Measurements from ENCODE around the gene PLD1.
"Not testable (repeated sequence)": the region's sequence is repeated elsewhere in the genome, so short reads cannot be mapped to it uniquely, and the experiment has no call there.

Gene PLD1

GRCh38 chr3:171809861-171810628, at the start of gene PLD1:
Gene PLD1, minus strand, starts transcription at chr3:171810483. Its CDS starts 72,432 bp downstream, at chr3:171738051.
- peak; percentile 57 for FAIRE-seq
- peak; percentile 71 for DNase-seq (ENCODE audit: insufficient read length, low spot score)

- DNase-seq (ENCODE audit: insufficient read length, low spot score); FAIRE-seq: not testable (repeated sequence)
Measured at GRCh38 chr3:171858770-171859169, 48.5 kb upstream of the PLD1 start.

DNA sequence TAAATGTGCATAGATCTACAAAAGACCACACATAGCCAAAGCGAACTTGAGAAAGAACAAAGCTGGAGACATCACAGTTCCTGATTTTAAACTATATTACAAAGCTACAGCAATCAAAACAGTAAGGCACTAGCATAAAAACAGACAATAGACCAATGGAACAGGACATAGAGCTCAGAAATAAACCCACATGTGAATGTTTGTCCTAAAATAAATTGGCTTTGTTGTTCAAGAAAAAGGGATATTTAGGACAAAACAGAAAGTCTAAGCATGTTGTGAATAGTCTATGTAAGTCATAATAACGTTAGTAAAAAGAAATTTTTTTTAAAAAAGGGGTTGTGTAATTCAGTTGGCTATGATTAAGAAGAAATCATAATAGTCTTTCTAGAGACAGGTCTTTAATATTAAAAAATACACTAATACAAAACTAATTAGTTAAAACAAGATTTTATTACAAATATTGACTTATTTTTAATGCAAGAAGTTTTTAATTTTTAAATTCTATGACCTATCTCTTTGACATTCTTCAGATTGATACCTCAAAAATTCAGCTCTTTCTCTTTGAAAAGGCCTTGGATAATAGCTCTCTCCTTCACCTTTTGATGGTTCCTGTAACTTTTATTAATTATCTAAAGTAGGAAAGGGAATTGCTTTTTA, 44.5 kb upstream of the PLD1 start:
- FAIRE-seq: no peak
- no peak for DNase-seq (ENCODE audit: insufficient read length, low spot score)

DNA sequence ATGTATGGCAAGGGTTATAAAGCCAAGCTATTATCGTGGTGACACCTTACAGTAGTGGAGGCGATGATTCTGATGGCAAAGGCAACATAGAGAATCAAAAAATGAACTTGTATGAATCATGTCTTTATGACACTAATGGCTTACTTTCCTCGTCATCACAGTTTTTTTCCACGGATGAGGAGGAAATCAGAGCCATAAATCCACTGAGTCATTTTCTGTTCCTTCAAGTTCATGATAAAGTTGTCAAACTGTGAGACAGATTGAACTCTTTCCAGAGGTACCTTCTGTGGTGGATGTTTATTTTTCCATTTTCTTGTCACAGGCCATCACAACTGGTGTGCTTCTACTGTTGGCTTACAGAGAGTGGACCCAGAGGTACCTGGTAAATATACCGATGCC, 41.4 kb upstream of the PLD1 start:
- no peak for DNase-seq (ENCODE audit: insufficient read length, low spot score)
- FAIRE-seq: no peak

DNA sequence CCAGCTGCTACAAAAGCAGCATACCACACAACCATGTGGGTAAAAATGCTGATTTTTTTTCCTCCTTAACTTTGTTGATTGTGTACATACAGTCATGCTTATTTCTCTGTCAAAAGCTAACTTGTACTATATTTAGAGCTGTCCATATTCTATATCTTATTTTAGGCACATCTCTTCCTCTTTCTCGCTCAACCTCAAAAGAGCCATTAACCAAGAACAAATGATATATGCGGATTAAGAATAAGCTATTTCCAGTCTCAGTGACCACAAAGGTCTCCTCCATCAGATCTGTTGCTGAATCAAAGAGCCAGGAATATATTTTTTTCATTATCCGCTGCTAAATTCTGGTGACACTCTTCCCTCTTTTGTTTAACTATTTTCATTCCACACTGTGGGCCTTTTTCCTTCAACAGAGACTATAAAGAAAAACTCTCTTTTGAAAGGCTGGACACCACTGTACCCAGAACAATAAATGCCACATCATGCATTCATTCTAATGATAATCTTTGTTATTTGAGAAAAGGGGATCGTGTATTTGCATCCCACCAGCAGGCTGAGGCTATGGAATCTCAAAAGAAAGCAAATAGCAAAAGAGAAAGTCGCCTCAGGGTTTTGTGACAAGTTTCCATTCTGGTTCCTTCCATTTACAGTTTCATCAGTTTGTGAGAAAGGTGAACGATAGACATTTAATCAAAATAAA, 40.8 kb upstream of the PLD1 start:
- DNase-seq (ENCODE audit: insufficient read length, low spot score): no peak
- no peak for FAIRE-seq

- FAIRE-seq (no peak), DNase-seq (ENCODE audit: insufficient read length, low spot score) (no peak)
Measured at GRCh38 chr3:171850320-171850959, 40.2 kb upstream of the PLD1 start.

- DNase-seq (ENCODE audit: insufficient read length, low spot score): no peak
- FAIRE-seq: no peak
Measured at GRCh38 chr3:171849617-171850319, 39.5 kb upstream of the PLD1 start.

DNA sequence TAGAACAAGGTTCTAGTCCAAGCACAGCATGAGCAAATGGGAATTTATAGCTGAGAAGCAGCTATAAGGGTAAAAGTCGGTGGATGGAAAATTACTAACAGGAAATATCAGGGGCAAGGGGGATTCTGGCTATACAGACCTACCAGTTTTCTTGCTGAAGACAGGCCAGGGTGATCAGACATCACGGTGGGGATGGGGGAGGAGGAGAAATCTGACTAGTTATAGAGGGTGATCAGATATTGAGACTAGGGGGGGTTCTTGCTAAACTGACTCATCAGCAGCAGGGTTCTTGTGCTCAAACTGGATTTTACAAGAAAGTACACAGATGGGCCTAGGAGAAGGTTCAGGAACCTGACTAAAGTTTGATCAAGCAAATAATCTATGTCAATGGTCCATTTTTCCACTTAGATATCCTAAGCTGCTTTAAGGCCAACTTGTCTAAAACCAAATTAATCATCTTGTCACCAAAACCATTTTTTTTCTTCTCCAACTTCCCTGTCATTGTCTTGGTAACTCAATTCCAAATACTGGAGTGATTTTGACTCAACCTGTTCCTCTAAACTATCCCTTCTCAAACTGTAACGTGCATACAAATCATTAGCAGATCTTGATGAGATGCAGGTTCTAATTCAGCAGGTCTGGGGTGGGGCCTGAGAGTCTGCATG, 37.4 kb upstream of the PLD1 start:
- FAIRE-seq (no peak), DNase-seq (ENCODE audit: insufficient read length, low spot score) (no peak)

DNA sequence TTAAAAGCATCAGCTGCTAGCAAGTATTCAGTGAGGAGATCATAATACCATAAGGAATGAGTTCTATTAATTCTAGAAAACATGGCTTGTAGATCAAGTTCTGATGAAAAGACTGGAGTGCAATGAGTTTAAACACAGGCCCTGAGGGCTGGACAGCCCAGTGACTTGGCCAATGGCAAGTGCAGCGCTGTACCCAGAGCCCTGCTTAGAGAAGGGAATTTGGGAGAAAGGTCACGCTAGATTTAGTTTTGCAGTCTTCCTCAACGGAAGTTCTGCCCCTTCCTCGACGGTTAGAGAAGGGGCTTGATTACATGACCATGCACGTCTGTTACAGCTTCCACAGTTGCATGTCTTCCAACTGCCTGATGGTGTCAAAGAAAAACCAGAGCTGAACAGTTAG, 36.9 kb upstream of the PLD1 start:
- DNase-seq (ENCODE audit: insufficient read length, low spot score) (no peak), FAIRE-seq (no peak)

DNA sequence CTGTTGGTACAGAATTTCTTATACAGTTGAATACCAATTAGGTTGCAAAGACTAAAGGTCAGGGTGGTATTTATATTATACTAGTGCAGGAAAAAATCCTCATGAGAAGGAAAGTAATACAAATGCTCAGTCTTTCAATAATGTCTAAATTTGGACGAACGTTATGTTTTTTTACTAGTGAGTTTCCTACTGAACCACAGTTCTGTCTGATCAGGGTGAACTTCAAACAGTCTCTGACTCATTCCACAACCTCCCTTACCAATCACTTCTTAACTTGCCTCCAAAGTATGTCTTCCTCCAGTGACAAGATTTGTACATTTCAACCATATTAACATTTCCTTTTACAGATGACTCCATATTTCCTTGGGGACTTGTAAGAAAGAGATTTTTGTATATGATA, 36.3 kb upstream of the PLD1 start:
- no peak for FAIRE-seq
- DNase-seq (ENCODE audit: insufficient read length, low spot score): no peak

- DNase-seq (ENCODE audit: insufficient read length, low spot score) (no peak), FAIRE-seq (no peak)
Measured at GRCh38 chr3:171845481-171846284, 35.4 kb upstream of the PLD1 start.

DNA sequence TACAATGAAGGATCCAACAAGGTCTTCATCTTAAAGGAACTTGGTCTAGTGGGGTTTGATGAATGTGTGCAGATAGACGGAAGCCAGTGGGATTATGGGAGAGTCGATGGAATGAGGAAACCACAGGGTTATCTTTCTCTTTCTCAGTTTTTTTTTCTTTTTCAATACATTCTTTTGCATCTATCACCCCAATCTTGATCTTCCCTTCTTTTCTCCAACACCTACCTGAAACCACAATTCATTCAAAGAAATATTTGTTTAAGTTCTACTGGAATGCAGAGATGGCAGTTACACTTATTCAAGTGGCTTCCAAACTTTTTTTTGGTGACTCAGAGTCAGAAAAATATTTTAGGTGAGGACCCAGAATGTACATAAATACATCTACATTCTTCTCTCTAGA, 34.6 kb upstream of the PLD1 start:
- DNase-seq (ENCODE audit: insufficient read length, low spot score) (no peak), FAIRE-seq (no peak)

- FAIRE-seq: no peak
Measured at GRCh38 chr3:171842864-171843518, 32.7 kb upstream of the PLD1 start, which contains the start of gene TMEM212. Gene TMEM212, plus strand, starts transcription at chr3:171843349. Its CDS starts 35 bp downstream, at chr3:171843384.

GRCh38 chr3:171841620-171842000, 31.3 kb upstream of the PLD1 start:
- DNase-seq (ENCODE audit: insufficient read length, low spot score) (no peak), FAIRE-seq (no peak)

More at GRCh38 chr3:171842864-171843518, 32.7 kb upstream of the PLD1 start, which contains the start of gene TMEM212:
- no peak for DNase-seq (ENCODE audit: insufficient read length, low spot score)

- FAIRE-seq (no peak), DNase-seq (ENCODE audit: insufficient read length, low spot score) (no peak)
Measured at GRCh38 chr3:171840811-171841619, 30.7 kb upstream of the PLD1 start.

DNA sequence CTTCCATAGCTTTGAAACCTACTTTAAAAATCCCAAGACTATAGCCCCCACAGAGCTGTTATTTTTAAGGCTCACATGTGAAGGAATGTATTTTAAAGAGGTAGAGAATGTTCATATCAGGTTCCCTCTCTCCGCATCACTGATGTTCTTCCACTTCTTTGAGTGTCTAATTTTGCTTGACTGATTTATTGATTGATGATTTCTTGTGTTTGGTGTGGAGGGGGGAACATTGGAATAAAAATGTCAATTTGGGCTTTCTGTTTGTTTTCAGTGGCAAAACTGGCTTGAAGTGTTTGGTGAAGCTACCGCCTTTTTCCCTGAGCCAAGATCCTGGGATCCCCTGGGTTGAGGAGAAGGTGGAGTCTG, 30.1 kb upstream of the PLD1 start:
- FAIRE-seq (no peak), DNase-seq (ENCODE audit: insufficient read length, low spot score) (no peak)

DNA sequence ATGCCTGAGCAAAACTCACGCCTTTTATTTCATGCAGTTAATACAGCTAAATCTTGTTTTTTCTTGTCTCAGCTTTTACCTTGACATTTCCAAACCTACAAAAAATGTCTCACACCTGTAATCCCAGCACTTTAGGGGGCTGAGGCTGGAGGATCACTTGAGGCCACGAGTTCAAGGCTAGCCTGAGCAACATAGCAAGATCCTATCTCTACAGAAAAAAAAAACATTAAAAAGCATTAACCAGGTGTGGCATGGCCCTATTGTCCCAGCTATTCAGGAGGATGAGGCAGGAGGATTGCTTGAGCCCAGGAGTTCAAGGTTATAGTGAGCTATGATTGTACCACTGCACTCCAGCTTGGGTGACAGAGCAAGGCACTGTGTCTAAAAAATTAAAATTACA, 29.0 kb upstream of the PLD1 start:
- no peak for DNase-seq (ENCODE audit: insufficient read length, low spot score)
- FAIRE-seq: no peak

- FAIRE-seq (peak; percentile 86), DNase-seq (ENCODE audit: insufficient read length, low spot score) (no peak)
Measured at GRCh38 chr3:171838218-171838720, 28.0 kb upstream of the PLD1 start.
